Nephron progenitor cell (in vitro differentiated cells): ENCODE results near the gene MYL2.
A peak's percentile ranks its signal among the peaks of the same experiment; 100 is the strongest.

Source experiments
- DNase-seq: peaks from one replicate; pipeline ENCODE4 v3.0.0; 2021
- H3K27ac Mint-ChIP-seq: 2 replicates; pipeline ENCODE4 v1.8.0; 2021; ENCODE audit warnings: mild to moderate bottlenecking, moderate library complexity, mixed read lengths
- H3K27me3 Mint-ChIP-seq: 2 replicates; pipeline ENCODE4 v1.8.0; 2021; ENCODE audit warnings: mild to moderate bottlenecking, low read depth, mixed read lengths; ENCODE audit not compliant: poor library complexity
- H3K36me3 Mint-ChIP-seq: 2 replicates; pipeline ENCODE4 v1.8.0; 2021; ENCODE audit warnings: low read depth, mixed read lengths
- H3K4me1 Mint-ChIP-seq: 2 replicates; pipeline ENCODE4 v1.8.0; 2021; ENCODE audit warnings: mixed read lengths
- H3K4me3 Mint-ChIP-seq: 2 replicates; pipeline ENCODE4 v1.8.0; 2021; ENCODE audit warnings: mild to moderate bottlenecking, moderate library complexity, mixed read lengths
- H3K9me3 Mint-ChIP-seq: 2 replicates; pipeline ENCODE4 v1.8.0; 2021; ENCODE audit warnings: mild to moderate bottlenecking, moderate library complexity, mixed read lengths
- CTCF ChIP-seq: fragments of 200-600 bp; sonication (generic); IDR thresholded peaks from 2 replicates; pipeline ENCODE4 v1.5.0; 2021; ENCODE audit warnings: antibody characterized with exemption

Gene MYL2

GRCh38 chr12:110919720-110920119 is 659 bp downstream of the MYL2 start:
- Mint-ChIP-seq H3K27me3 (peaks cover 11% of the 10 kb centered on the region), H3K27ac (no peak overlapping the region), H3K36me3 (no peaks in the 10 kb centered on the region), H3K4me1 (peaks cover 12% of the 10 kb centered on the region), H3K4me3 (no peak overlapping the region), H3K9me3 (peaks cover 3% of the 10 kb centered on the region)
- no peak for TF ChIP-seq CTCF
- DNase-seq = no peak

DNA sequence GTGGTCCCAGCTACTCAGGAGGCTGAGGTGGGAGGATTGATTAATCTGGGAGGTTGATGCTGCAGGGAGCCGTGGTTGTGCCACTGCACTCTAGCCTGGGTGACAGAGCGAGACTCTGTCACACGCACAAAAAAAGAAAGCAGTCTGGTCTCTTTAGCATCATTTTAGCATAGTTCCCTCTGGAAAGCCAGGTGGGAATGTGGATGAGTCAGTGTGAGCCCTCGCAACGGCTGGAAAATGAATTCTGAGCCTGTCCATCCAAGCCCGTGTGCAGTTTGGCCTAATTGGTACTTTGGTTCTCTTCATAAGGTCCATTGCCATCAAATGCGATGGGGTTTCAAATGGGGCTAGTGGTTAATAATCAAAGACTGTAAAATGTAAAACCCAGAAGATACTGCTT is 2.4 kb downstream of the MYL2 start:
- no peaks in the 10 kb centered on the region for H3K36me3 Mint-ChIP-seq
- H3K9me3 Mint-ChIP-seq = peaks cover 3% of the 10 kb centered on the region
- peaks cover 7% of the 10 kb centered on the region for H3K27me3 Mint-ChIP-seq
- no peak for TF ChIP-seq CTCF
- no peak for DNase-seq
- H3K4me1 Mint-ChIP-seq = peaks cover 12% of the 10 kb centered on the region
- peak overlapping the region; percentile 19 for H3K27ac Mint-ChIP-seq
- H3K4me3 Mint-ChIP-seq = no peak overlapping the region

DNA sequence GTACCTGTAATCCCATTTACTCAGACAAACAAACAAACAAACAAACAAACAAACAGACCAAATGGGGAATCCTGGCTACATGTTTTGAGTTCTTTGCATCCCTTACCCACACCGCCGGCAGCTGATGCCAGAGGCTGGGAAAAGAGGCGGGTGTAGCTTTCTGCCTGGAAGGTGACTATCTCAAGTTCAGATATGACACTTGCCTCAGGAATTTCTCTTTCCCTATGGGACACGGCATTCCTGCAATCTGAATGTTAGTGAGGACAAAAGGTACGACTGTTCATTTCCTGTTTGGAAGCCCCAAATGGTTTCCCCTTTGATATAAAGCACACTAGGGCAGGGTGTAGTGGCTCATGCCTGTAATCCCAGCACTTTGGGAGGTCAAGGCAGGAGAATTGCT is 2.9 kb downstream of the MYL2 start:
- peaks cover 9% of the 10 kb centered on the region for H3K4me1 Mint-ChIP-seq
- DNase-seq = no peak
- H3K4me3 Mint-ChIP-seq = no peak overlapping the region
- peaks cover 3% of the 10 kb centered on the region for H3K9me3 Mint-ChIP-seq
- no peak for TF ChIP-seq CTCF
- peaks cover 5% of the 10 kb centered on the region for H3K27me3 Mint-ChIP-seq
- no peaks in the 10 kb centered on the region for H3K36me3 Mint-ChIP-seq
- H3K27ac Mint-ChIP-seq = no peak overlapping the region

- no peak for TF ChIP-seq CTCF
- peaks cover 4% of the 10 kb centered on the region for H3K27me3 Mint-ChIP-seq
- no peaks in the 10 kb centered on the region for H3K36me3 Mint-ChIP-seq
- no peak overlapping the region for H3K27ac Mint-ChIP-seq
- H3K4me3 Mint-ChIP-seq = no peak overlapping the region
- peaks cover 3% of the 10 kb centered on the region for H3K9me3 Mint-ChIP-seq
- H3K4me1 Mint-ChIP-seq = peaks cover 9% of the 10 kb centered on the region
- no peak for DNase-seq
Measured at GRCh38 chr12:110916295-110916875, 4.0 kb downstream of the MYL2 start.

- Mint-ChIP-seq H3K36me3 (no peaks in the 10 kb centered on the region), H3K4me1 (peaks cover 29% of the 10 kb centered on the region), H3K27ac (no peak overlapping the region), H3K4me3 (no peak overlapping the region), H3K9me3 (peaks cover 3% of the 10 kb centered on the region), H3K27me3 (no peaks in the 10 kb centered on the region)
- no peak for TF ChIP-seq CTCF
- no peak for DNase-seq
Measured at GRCh38 chr12:110913119-110914056, 7.0 kb downstream of the MYL2 start.
